GM12874 (cell line): ENCODE results near the gene BAIAP2L1.

Source experiments
- CTCF ChIP-seq: IDR thresholded peaks from 2 replicates; pipeline ENCODE4 v1.5.1; 2011; ENCODE audit warnings: low read depth, mild to moderate bottlenecking, control low read depth, low read length, moderate library complexity; ENCODE audit not compliant: insufficient read depth

Gene BAIAP2L1

GRCh38 chr7:98280296-98280695, 120.6 kb downstream of the BAIAP2L1 start:
- TF ChIP-seq CTCF, result no peak

GRCh38 chr7:98278936-98279335, 122.0 kb downstream of the BAIAP2L1 start:
- TF ChIP-seq CTCF, result no peak

GRCh38 chr7:98278408-98278807, 122.5 kb downstream of the BAIAP2L1 start:
- no peak for TF ChIP-seq CTCF

- TF ChIP-seq CTCF, result no peak
These were observed 124.6 kb downstream of the BAIAP2L1 start for GRCh38 chr7:98276241-98276761.

- TF ChIP-seq CTCF, result no peak
These were observed 133.6 kb downstream of the BAIAP2L1 start for GRCh38 chr7:98267303-98267702.

GRCh38 chr7:98266840-98267239, 134.1 kb downstream of the BAIAP2L1 start:
- peak; percentile 19; the same call in 1 of the 2 replicates for TF ChIP-seq CTCF

GRCh38 chr7:98265841-98266271, 135.0 kb downstream of the BAIAP2L1 start:
- no peak for TF ChIP-seq CTCF
